Activated CD8-positive, alpha-beta memory T cell treated with anti-CD3 and anti-CD28 coated beads for 4 hours (primary cell): ENCODE results near the gene NMRK2.

Source experiments
- DNase-seq, 2 donors: peaks; one replicate each; pipeline ENCODE4 v3.0.0-alpha.2; 2020; ENCODE audit warnings: low read depth in 2 of 2

NMRK2 gene

DNA sequence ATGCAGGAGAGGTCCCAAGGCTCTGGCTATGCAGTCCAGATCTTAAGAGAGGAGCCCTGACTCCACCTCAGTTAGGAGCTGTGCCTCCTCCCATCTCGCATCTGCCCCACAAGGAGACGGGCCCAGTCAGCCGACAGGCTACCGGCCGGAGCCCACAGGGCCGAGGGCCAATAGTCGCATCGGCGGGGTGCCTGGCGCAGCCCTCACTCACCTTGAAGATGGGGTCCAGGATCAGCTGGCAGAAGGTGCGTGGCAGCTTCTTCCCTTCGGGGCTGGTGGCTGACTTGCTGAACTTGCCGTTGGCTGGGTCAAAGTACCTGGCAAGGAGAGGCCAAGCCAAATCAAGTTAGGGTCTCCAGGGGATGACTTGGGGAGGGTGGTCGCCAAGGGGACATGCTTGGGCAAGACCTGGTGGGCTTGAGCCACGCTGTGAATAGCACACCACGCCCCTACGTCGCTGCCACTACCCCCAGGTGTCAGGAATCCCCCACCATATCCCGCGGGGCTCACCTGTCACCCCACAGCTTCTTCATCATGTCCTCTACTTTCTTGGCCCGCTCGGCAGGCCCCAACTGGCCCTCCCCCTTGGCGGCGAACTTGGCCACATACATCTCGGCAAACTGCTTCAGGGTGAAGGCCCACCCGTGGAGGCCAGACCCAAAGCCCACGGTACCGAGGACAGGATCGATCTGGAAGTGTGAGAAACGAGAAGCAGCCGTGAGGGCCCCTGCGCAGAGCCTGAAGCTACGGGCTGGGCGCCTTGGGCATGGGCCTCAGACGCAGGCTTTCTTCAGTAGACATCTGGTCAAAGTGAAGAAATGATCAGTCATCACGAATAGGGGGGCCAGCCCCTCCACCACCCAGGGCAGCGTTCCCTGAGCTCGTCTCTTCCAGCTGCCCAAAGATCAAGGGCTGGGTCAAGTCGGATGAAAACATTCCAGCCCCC is 49.1 kb downstream of the NMRK2 start:
- no peak for DNase-seq

DNA sequence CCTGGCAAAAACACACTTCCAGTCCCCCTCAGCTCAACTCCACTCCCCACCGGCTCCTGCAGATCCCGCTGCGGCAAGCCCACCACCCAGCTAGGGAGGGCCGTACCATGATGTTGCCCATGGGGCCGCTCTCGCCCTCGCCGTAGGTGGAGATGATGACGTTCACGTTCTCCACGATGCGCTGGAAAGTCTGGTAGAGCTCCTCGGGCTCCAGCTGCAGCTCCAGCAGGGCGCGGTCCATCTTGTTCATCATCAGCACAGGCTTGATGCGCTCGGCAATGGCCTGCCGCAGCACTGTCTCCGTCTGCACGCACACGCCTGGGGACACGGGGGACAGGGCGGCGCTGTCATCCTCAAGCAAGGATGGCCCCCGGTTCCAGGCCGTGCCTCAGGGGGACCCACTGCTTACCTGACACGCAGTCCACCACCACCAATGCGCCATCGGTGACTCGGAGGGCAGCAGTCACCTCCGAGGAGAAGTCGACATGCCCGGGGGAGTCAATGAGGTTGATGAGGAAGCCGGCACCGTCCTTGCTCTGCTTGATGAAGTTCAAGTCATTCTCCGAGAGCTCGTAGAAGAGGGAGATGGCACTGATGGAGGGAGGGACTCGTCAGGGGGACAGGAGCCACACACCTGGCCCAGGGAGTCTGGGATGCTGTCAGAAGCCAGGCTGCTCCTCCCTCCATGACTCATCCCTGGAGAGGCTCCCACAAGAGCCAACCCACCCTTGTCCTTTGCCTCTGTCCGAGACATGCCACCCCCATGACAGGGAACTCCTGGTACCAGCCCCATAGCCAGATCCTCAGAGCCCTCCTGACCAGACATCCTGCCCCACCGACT is 50.1 kb downstream of the NMRK2 start:
- no peak for DNase-seq

DNA sequence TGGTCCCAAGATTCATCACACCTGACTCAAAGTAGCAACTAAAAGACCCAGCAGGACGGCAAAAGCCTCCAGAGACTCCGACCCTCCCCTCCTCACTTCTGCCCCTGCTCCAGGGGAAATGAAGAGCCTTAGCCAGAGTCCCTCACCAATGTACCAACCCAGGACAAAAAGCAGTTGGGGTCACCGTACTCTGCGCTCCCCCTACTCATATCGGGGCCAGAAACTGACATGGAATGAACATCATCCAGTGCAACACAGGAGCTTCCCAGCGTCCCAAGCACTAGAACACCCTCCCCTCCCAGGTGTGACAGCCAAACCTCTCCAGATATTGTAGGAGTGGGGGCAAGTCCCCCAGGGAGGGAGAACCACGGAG is 50.7 kb downstream of the NMRK2 start:
- DNase-seq, result no peak

DNA sequence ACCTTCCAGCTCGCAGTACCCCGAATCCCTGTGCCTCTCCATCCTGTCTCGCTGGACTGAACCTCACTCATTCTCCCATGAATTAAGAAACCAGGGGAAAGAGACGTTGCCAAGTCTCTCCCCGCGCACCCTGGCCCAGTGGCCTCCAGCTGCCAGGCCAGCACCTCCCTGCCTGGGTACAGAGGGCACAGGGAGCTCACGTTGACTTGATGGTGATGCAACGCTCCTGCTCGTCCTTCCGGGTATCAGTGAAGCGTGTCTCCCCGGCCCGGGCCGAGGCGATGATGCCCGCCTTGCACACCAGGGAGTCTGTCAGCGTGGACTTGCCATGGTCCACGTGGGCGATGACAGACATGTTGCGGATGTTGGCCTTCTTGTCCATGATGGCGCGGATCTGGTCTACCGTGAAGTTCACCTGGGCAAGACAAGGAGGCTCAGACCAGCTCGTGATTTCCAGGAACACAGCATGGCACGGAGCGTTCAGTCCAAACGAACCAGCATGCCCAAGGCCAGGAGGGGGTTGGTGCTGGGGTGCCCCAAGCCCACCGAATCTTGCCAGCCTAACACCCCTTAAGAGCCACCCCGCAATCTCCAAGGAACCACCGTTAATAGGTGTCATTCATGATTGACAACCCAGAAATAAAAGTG is 51.2 kb downstream of the NMRK2 start:
- DNase-seq, result no peak

DNA sequence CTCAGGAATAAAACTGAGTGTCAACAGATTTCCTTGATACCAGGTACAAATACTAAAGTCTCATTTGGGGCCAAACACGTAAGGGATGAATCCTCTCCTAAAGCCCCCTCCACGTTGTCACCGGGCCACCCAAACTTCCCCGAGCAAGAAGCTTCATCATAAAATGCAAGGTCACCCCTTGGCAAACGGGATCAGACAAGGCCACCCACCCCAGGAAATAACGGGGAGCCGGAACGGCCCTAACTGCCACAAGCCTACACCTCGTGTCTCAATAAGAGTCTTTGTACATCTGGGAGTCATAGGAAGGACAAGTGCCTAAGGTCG is 51.7 kb downstream of the NMRK2 start:
- DNase-seq, result no peak

DNA sequence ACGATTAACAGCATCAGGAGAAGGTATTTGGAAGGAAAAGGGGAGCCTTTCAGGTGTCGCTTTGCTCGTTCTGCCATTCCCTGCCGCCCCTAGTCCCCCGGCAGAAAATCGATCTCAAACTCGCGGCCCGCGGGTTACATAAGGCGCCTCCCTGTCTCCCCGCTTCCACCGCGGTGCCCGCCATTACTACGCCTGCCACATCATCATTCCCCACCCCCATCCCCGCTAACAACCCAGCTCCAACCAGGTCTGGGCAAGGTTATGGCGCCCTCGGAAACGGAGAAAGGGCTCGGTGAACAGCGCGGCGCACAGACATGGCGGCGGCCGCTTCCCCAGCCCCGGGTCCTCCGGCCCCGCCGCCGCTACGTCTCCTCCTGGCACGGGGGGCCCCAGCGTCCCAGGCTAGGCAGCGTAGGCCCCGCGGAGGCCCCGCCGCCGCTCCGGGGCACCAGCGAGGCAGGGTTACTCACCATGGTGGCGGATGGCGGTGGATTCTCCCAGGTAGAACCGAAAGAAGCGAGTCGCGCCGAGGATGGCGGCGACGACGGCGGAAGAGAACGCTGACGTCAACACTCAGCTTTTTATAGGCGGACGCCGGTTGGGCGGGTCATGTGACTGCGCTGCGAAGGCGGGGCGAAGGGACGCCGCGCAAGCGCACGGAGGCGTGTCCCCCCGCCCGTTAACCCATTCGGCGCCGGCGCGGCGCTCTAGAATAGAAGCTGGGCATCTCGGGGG is 52.2 kb downstream of the NMRK2 start, which contains the start of gene EEF2:
Gene EEF2, minus strand, starts transcription at position 556 of the 735 bp plus-strand sequence. Its CDS starts 83 bp downstream, at position 473.
- DNase-seq, result peak; percentile 81

DNA sequence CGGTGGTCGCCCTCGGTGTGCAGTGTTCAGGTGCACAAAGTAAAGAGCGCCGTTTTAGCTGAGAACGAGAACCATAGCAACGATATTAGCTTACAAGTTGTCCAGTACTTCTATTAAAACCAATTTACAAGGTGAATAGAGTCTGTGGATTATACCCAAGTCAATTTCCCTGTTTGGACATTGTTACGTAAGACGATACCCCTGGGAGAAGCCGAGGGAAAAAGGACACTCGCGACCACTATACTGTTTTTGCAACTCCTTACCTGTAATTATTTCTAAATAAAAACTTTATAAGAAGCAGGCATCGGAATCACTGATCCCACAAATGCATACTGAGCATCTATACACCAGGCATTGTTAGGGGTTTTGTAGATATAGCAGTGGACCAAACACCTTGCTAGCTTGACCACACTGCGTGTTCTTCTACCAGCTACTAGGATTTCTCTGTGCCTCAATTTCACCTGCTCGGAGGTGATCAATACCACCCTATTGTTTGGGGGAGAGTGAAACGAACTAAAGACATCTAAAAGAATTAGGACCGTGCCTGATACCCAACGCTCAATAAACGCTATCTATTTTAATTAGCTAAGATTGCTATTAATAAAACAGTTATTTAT is 52.9 kb downstream of the NMRK2 start:
- DNase-seq, result no peak

DNA sequence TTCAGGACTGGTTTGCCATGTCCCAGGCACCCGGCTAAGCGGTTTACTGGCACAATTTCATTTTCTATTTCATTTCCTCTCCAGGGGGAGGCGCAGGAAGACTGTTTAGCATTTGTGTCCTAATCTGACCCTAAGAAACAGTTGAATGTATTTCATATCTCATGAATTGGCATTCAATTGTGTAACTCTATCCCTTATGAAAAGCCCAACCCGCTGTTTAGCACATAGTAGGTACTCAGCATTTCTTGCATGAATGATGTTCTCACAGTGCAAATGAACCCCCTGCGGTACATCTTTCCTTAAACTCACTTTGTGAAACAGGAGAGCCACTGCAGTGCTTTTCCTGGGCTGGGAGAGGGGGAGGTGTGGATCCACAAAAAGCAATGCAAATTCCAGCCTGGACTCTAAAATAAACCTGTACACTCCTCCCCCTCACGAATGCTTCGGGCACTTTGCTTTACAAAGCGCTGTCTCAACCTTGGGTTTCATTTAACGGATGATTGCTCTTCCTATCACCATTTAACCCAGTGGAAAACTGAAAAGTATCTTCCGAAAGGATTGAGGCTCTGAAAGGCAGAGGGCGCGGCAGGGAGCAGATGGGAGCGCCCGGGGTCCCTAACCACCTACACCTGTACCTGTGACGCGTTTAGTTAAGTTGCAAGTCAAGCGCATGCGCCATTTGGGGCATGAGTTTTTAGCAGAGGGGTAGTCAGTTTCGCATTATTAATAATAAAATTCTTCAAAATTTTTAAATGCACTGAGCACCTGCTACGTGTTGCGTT is 53.6 kb downstream of the NMRK2 start:
- no peak for DNase-seq

DNA sequence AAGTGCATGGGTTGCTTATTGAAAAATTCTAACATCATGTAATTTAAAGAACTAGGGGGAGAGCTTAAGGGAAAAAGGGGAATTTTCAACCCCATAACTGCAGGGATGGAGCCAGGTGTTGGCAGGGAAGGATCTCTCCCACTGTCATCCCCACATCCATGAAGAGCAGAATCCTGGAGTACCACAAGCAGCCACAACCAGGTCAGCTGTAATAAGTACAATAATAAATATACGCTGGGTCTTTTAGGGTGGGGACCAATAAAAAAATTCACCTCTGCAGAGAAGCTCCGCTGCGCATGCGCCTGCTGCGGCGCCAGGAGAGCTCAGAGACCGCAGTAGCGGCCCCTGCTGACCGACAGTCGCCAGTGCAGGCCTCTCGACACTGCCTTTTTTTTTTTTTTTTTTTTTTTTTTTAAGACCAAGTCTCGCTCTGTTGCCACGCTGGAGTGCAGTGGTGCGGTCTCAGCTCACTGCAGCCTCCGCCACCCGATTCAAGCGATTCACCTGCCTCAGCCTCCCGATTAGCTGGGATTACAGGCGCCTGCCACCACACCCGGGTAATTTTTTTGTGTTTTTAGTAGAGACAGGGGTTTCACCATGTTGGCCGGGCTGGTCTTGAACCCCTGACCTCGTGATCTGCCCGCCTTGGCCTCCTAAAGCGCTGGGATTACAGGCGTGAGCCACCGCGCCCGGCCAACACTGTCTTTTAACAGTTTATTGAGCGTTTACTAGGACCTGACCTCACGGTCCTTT is 54.9 kb downstream of the NMRK2 start:
- peak; percentile 67 to 79 for DNase-seq

DNA sequence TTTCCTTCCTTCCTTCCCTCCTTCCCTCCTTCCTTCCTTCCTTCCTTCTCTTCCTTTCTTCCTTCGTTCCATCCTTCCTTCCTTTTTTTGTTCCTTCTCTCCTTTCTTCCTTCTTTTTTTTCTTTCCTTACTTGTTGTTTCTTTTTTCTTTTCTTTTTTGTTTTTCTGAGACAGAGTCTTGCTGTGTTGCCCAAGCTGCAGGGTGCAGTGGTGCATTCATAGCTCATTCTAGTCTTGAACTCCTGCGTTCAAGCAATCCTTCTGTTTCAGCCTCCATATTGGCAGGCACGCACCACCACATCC is 57.9 kb downstream of the NMRK2 start:
- no peak for DNase-seq
